ENCODE measurements around the gene CRYBA1. TPM values are rescaled to one million over a fixed set of nuclear protein-coding genes. Genes with fewer than 3 reads are reported as not detected.

Gene CRYBA1
- total and polyA plus RNA-seq, 2 donors (not counting 1 experiment from before 2014, with no cell fraction given), result 0.17 TPM; not detected in 1

DNA sequence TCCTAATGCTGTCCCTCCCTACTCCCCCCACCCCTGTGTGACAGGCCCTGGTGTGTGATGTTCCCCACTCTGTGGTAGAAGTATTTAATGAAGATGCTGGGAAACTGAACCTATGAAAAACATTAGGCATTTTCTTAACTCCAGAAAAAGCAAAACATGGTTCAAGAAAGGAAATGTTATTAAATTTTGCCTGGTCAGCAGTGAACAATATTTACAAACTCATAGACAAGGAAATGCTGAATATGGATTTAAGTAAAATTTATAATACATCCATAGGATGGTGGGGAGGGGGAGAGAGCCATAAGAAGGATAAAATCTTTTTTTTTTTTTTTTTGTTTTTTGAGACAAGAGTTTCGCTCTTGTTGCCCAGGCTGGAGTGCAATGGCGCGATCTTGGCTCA lies 10.8 kb upstream of the CRYBA1 start:
- no peaks in the 10 kb centered on the region for H4K20me1 ChIP-seq (ENCODE audit: control insufficient read depth, extremely low read depth, insufficient read depth, low read length)
- TF ChIP-seq, protein P1, sequence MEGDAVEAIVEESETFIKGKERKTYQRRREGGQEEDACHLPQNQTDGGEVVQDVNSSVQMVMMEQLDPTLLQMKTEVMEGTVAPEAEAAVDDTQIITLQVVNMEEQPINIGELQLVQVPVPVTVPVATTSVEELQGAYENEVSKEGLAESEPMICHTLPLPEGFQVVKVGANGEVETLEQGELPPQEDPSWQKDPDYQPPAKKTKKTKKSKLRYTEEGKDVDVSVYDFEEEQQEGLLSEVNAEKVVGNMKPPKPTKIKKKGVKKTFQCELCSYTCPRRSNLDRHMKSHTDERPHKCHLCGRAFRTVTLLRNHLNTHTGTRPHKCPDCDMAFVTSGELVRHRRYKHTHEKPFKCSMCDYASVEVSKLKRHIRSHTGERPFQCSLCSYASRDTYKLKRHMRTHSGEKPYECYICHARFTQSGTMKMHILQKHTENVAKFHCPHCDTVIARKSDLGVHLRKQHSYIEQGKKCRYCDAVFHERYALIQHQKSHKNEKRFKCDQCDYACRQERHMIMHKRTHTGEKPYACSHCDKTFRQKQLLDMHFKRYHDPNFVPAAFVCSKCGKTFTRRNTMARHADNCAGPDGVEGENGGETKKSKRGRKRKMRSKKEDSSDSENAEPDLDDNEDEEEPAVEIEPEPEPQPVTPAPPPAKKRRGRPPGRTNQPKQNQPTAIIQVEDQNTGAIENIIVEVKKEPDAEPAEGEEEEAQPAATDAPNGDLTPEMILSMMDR (conservative IDR thresholded peaks at IDR 0.05 in 1 of 2, IDR thresholded peaks at IDR 0.05 in 1 of 2; ENCODE audit: low read depth in 1 of 2, low read length in 2 of 2), result no peak
- TF ChIP-seq EZH2 (IDR thresholded peaks at IDR 0.05; ENCODE audit: low read length, missing control alignments), result no peak
- H2AFZ ChIP-seq (ENCODE audit: low read length), result no peak overlapping the region
- H3K4me2 ChIP-seq (ENCODE audit: extremely low read depth, insufficient read depth, low read length), result no peak overlapping the region
- H3K9ac ChIP-seq (ENCODE audit: insufficient read depth, low read length), result no peak overlapping the region
- H3K4me3 ChIP-seq (replicated peaks in 1 of 4; ENCODE audit: control extremely low read depth in 1 of 4, insufficient read depth in 1 of 4, low read depth in 3 of 4, low read length in 4 of 4), result no peak overlapping the region
- peaks cover 18% of the 10 kb centered on the region for H3K4me1 ChIP-seq (ENCODE audit: control insufficient read depth, extremely low read depth, insufficient read depth, low read length)
- no peak overlapping the region for H3K27ac ChIP-seq (ENCODE audit: insufficient read depth, low read length)
- DNase-seq (ENCODE audit: low read depth in 2 of 2), result no peak
- H3K9me3 ChIP-seq (ENCODE audit: control insufficient read depth, insufficient read depth, low read depth, low read length), result no peaks in the 10 kb centered on the region
- no peaks in the 10 kb centered on the region for H3K79me2 ChIP-seq (ENCODE audit: control insufficient read depth, insufficient read depth, low read length)
- H3K27me3 ChIP-seq (ENCODE audit: control insufficient read depth, insufficient read depth, low read length), result no peaks in the 10 kb centered on the region
- no peaks in the 10 kb centered on the region for H3K36me3 ChIP-seq (ENCODE audit: control insufficient read depth, insufficient read depth, low read length)

DNA sequence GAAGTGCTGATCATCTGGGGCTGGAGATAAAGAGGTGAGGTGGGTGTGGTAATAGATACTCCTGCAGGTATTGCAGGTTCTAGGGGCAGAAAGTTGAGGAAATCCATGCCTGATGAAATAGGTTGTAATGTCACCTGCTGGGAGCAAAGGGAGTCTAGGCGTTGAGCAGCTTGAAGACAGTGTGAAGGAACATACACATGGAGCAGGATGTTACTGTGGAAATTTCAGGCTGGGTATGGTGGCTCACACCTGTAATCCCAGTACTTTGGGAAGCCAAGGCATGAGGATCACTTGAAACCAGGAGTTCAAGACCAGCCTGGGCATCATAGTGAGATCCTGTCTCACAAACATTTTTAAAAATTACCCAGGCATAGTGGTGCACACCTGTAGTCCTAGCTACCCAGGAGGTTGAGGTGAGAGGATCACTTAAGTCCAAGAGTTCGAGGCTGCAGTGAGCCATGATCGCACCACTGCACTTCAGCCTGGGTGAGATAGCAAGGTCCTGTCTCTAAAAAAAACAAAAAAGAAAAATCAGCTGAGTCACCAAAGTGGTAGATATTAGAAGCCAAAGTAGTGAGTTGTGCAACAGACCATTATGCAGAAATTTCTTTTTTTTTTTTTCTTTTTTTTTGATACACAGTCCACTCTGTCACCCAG lies 9.1 kb upstream of the CRYBA1 start:
- Histone ChIP-seq H3K4me2 (ENCODE audit: extremely low read depth, insufficient read depth, low read length) (peak overlapping the region; percentile 42), H3K36me3 (ENCODE audit: control insufficient read depth, insufficient read depth, low read length) (no peaks in the 10 kb centered on the region)
- peak; percentile 75 to 81 for DNase-seq (ENCODE audit: low read depth in 2 of 2)

DNA sequence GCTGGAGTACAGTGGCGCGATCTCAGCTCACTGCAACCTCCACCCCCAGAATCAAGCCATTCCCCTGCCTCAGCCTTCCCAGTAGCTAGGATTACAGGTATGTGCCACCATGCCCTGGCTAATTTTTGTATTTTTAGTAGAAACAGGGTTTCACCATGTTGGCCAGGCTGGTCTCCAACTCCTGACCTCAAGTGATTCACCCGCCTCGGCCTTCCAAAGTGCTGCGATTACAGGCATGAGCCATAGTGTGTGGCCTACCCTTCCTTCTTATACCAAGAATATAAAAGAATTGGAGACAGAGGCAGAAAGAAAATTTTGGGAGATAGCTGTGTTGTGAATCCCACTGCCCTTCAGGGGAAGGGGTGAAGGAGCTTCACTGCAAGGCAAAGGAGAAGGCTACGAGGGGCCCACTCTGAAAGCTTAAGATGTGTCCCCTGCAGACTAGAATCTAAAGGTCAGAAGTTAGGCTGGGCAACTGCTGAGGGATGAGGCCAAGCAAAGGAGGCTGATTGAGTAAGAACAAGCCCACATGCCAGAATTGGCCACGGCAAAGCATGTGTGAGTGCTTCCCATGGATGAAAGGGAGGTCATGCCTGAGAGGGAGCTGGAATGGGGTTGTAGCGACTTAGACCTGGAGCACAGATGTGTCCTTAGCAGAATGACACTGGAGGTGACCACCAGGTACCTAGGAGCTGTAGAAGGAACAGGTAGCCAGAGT lies 8.4 kb upstream of the CRYBA1 start:
- Histone ChIP-seq H2AFZ (ENCODE audit: low read length) (no peak overlapping the region), H3K9ac (ENCODE audit: insufficient read depth, low read length) (no peak overlapping the region), H3K9me3 (ENCODE audit: control insufficient read depth, insufficient read depth, low read depth, low read length) (no peaks in the 10 kb centered on the region), H3K36me3 (ENCODE audit: control insufficient read depth, insufficient read depth, low read length) (no peaks in the 10 kb centered on the region), H4K20me1 (ENCODE audit: control insufficient read depth, extremely low read depth, insufficient read depth, low read length) (no peaks in the 10 kb centered on the region), H3K79me2 (ENCODE audit: control insufficient read depth, insufficient read depth, low read length) (no peaks in the 10 kb centered on the region), H3K4me2 (ENCODE audit: extremely low read depth, insufficient read depth, low read length) (peak overlapping the region; percentile 15), H3K27ac (ENCODE audit: insufficient read depth, low read length) (peak overlapping the region; percentile 76), H3K27me3 (ENCODE audit: control insufficient read depth, insufficient read depth, low read length) (no peaks in the 10 kb centered on the region), H3K4me1 (ENCODE audit: control insufficient read depth, extremely low read depth, insufficient read depth, low read length) (peaks cover 24% of the 10 kb centered on the region), H3K4me3 (replicated peaks in 1 of 4; ENCODE audit: control extremely low read depth in 1 of 4, insufficient read depth in 1 of 4, low read depth in 3 of 4, low read length in 4 of 4) (no peak overlapping the region)
- no peak for TF ChIP-seq EZH2 (IDR thresholded peaks at IDR 0.05; ENCODE audit: low read length, missing control alignments)
- TF ChIP-seq, protein P1 (conservative IDR thresholded peaks at IDR 0.05 in 1 of 2, IDR thresholded peaks at IDR 0.05 in 1 of 2; ENCODE audit: low read depth in 1 of 2, low read length in 2 of 2), result no peak
- peak; percentile 66 to 76 for DNase-seq (ENCODE audit: low read depth in 2 of 2)

More for the DNA sequence above, 9.1 kb upstream of the CRYBA1 start:
- Histone ChIP-seq H3K27me3 (ENCODE audit: control insufficient read depth, insufficient read depth, low read length) (no peaks in the 10 kb centered on the region), H3K9me3 (ENCODE audit: control insufficient read depth, insufficient read depth, low read depth, low read length) (no peaks in the 10 kb centered on the region), H3K4me3 (replicated peaks in 1 of 4; ENCODE audit: control extremely low read depth in 1 of 4, insufficient read depth in 1 of 4, low read depth in 3 of 4, low read length in 4 of 4) (no peak overlapping the region), H4K20me1 (ENCODE audit: control insufficient read depth, extremely low read depth, insufficient read depth, low read length) (no peaks in the 10 kb centered on the region), H3K4me1 (ENCODE audit: control insufficient read depth, extremely low read depth, insufficient read depth, low read length) (peaks cover 24% of the 10 kb centered on the region), H3K79me2 (ENCODE audit: control insufficient read depth, insufficient read depth, low read length) (no peaks in the 10 kb centered on the region), H3K9ac (ENCODE audit: insufficient read depth, low read length) (no peak overlapping the region), H3K27ac (ENCODE audit: insufficient read depth, low read length) (peak overlapping the region; percentile 76), H2AFZ (ENCODE audit: low read length) (no peak overlapping the region)
- TF ChIP-seq EZH2 (IDR thresholded peaks at IDR 0.05; ENCODE audit: low read length, missing control alignments), result no peak
- TF ChIP-seq, protein P1 (conservative IDR thresholded peaks at IDR 0.05 in 1 of 2, IDR thresholded peaks at IDR 0.05 in 1 of 2; ENCODE audit: low read depth in 1 of 2, low read length in 2 of 2), result no peak

All from fibroblast of lung (primary cell).